ENCODE data around the gene JCAD.

DNA sequence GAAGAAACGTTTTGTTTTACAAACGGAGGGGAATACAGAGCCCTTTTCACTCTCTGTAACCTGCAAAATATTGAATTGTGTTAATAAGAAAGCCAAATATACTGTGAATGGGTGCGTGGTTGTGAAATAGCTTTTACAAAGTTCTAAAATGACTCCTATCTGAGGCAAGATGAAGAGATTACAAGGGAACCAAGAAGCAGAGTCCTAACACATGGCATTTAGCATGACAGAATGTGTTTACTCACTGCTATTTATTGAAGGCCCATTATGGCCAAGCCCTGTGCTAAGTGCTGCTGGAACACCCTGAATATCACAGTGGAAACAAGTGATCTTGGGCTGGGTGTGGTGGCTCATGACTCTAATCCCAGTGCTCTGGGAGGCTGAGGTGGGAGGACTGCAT lies 12.9 kb downstream of the JCAD start:
- TF ChIP-seq, protein P1, sequence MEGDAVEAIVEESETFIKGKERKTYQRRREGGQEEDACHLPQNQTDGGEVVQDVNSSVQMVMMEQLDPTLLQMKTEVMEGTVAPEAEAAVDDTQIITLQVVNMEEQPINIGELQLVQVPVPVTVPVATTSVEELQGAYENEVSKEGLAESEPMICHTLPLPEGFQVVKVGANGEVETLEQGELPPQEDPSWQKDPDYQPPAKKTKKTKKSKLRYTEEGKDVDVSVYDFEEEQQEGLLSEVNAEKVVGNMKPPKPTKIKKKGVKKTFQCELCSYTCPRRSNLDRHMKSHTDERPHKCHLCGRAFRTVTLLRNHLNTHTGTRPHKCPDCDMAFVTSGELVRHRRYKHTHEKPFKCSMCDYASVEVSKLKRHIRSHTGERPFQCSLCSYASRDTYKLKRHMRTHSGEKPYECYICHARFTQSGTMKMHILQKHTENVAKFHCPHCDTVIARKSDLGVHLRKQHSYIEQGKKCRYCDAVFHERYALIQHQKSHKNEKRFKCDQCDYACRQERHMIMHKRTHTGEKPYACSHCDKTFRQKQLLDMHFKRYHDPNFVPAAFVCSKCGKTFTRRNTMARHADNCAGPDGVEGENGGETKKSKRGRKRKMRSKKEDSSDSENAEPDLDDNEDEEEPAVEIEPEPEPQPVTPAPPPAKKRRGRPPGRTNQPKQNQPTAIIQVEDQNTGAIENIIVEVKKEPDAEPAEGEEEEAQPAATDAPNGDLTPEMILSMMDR (IDR thresholded peaks at IDR 0.05), result no peak
- no peak for TF ChIP-seq POLR2AphosphoS5 (IDR thresholded peaks at IDR 0.05)

All from prostate gland (tissue), 2 donors.